ENCODE results near the gene PEX16. TPM values are rescaled to one million over a fixed set of nuclear protein-coding genes. Genes with fewer than 3 reads are reported as not detected.

Gene PEX16
- total RNA-seq, 2 donors from 2014 or later = 55.3 to 62.8 TPM

DNA sequence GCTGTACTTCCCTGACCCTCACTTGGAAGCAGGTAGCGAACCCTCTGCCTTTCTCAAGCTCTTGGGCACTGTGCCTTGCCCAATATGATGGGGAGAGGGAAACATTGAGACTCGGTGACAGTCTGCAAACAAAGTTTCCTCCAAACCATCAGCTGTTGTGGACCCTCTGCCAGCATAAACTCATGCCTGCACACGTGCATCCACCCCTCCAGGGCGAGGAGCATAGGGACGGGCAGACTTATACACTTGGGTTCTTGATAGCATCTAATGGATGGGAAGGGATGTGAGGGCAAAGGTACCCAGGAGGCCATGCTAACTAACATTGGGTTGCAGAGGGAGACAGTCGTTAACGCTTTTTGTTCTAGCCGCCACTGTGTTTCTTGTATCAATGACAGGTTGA, 40.5 kb downstream of the PEX16 start:
- DNase-seq (ENCODE audit: low spot score) = peak; percentile 50

GRCh38 chr11:45876401-45876800, 41.3 kb downstream of the PEX16 start:
- peaks cover 0 to 3% of the 10 kb centered on the region in 2 donors for H3K4me1 Mint-ChIP-seq (ENCODE audit: low read depth in 2 of 2)
- ATAC-seq = no peak
- DNase-seq (ENCODE audit: low spot score) = peak; percentile 23
- no peak overlapping the region for H3K27ac Mint-ChIP-seq
- peaks cover 17% of the 10 kb centered on the region for H3K36me3 Mint-ChIP-seq
- H3K9me3 Mint-ChIP-seq = no peaks in the 10 kb centered on the region
- no peaks in the 10 kb centered on the region for H3K27me3 Mint-ChIP-seq
- no peak overlapping the region for H3K4me3 Mint-ChIP-seq

More for the DNA sequence above, 40.5 kb downstream of the PEX16 start:
- Mint-ChIP-seq H3K9me3 (no peaks in the 10 kb centered on the region), H3K4me3 (no peak overlapping the region), H3K27me3 (no peaks in the 10 kb centered on the region), H3K27ac (no peak overlapping the region), H3K36me3 (peaks cover 17% of the 10 kb centered on the region), H3K4me1 (ENCODE audit: low read depth in 2 of 2) (peaks cover 0 to 3% of the 10 kb centered on the region in 2 donors)
- no peak for ATAC-seq

- H3K9me3 Mint-ChIP-seq = no peaks in the 10 kb centered on the region
- DNase-seq (ENCODE audit: low spot score) (no peak), ATAC-seq (peak in 1 of 2 donors; percentile 56)
- no peaks in the 10 kb centered on the region for H3K27me3 Mint-ChIP-seq
- H3K27ac Mint-ChIP-seq = no peak overlapping the region
- peaks cover 13% of the 10 kb centered on the region for H3K36me3 Mint-ChIP-seq
- H3K4me3 Mint-ChIP-seq = no peak overlapping the region
- H3K4me1 Mint-ChIP-seq (ENCODE audit: low read depth in 2 of 2) = peaks cover 0 to 3% of the 10 kb centered on the region in 2 donors
These were observed 44.9 kb downstream of the PEX16 start for GRCh38 chr11:45872651-45873356.

- Mint-ChIP-seq H3K9me3 (no peaks in the 10 kb centered on the region), H3K27me3 (no peaks in the 10 kb centered on the region), H3K4me3 (no peak overlapping the region), H3K4me1 (ENCODE audit: low read depth in 2 of 2) (peaks cover 0 to 3% of the 10 kb centered on the region in 2 donors), H3K36me3 (peaks cover 19% of the 10 kb centered on the region), H3K27ac (no peak overlapping the region)
- ATAC-seq (no peak), DNase-seq (ENCODE audit: low spot score) (no peak)
These were observed 46.0 kb downstream of the PEX16 start for GRCh38 chr11:45871638-45872037.

DNA sequence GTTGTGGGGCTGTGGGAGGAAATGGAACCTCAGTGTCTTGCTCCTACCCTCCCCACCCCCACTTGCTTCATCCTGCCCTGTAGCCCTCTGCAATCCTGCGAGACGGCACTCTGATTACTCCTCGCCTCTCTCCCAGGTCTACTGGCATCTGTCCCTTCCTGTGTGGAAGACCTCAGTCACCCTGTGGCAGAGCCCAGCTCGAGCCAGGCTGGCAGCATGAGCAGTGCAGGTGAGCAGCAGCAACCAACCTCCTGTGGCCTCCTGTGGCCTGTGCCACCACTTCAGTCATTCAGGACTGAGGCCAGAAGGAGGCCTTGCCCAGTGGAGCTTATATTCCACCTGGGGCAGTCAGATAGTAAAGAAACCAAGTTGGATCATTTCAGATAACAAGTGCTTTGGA, 47.0 kb downstream of the PEX16 start:
- Mint-ChIP-seq H3K9me3 (no peaks in the 10 kb centered on the region), H3K4me3 (no peak overlapping the region), H3K4me1 (ENCODE audit: low read depth in 2 of 2) (peaks cover 0 to 3% of the 10 kb centered on the region in 2 donors), H3K36me3 (peaks cover 19% of the 10 kb centered on the region), H3K27me3 (no peaks in the 10 kb centered on the region), H3K27ac (no peak overlapping the region)
- ATAC-seq (no peak), DNase-seq (ENCODE audit: low spot score) (no peak)

- Mint-ChIP-seq H3K27ac (no peak overlapping the region), H3K27me3 (no peaks in the 10 kb centered on the region), H3K4me1 (ENCODE audit: low read depth in 2 of 2) (peaks cover 0 to 3% of the 10 kb centered on the region in 2 donors), H3K9me3 (no peaks in the 10 kb centered on the region), H3K4me3 (no peak overlapping the region), H3K36me3 (peaks cover 19% of the 10 kb centered on the region)
- ATAC-seq (no peak), DNase-seq (ENCODE audit: low spot score) (no peak)
These were observed 48.1 kb downstream of the PEX16 start for GRCh38 chr11:45869551-45869950.

DNA sequence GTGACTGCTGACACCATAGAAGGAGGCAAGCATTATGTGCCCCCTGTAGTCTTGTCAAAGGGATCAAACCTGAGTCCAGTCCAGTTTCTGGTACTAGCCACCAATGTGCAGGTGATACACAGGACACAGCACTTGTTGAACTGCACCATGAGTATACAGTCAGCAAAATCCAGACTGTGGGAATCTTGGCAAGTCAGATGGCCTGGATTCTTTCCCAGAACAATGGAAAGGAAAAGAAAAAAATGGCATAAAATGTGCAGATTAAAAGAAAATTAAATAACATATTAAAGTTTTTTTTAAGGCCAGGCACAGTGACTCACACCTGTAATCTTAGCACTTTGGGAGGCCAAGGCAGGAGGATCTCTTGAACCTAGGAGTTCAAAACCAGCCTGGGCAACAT, 53.6 kb downstream of the PEX16 start:
- DNase-seq (ENCODE audit: low spot score) = no peak
- H3K4me3 Mint-ChIP-seq = no peak overlapping the region
- no peak for ATAC-seq
- no peak overlapping the region for H3K27ac Mint-ChIP-seq
- no peaks in the 10 kb centered on the region for H3K9me3 Mint-ChIP-seq
- H3K36me3 Mint-ChIP-seq = peaks cover 6% of the 10 kb centered on the region
- no peaks in the 10 kb centered on the region for H3K27me3 Mint-ChIP-seq
- no peaks in the 10 kb centered on the region for H3K4me1 Mint-ChIP-seq (ENCODE audit: low read depth in 2 of 2)

GRCh38 chr11:45860764-45861510, 56.7 kb downstream of the PEX16 start:
- H3K27me3 Mint-ChIP-seq = no peaks in the 10 kb centered on the region
- DNase-seq (ENCODE audit: low spot score) = no peak
- H3K4me1 Mint-ChIP-seq (ENCODE audit: low read depth in 2 of 2) = peaks cover 0 to 3% of the 10 kb centered on the region in 2 donors
- no peak overlapping the region for H3K27ac Mint-ChIP-seq
- peaks cover 5% of the 10 kb centered on the region for H3K36me3 Mint-ChIP-seq
- no peaks in the 10 kb centered on the region for H3K9me3 Mint-ChIP-seq
- H3K4me3 Mint-ChIP-seq = no peak overlapping the region
- ATAC-seq = no peak

- H3K9me3 Mint-ChIP-seq = no peaks in the 10 kb centered on the region
- peaks cover 5% of the 10 kb centered on the region for H3K36me3 Mint-ChIP-seq
- H3K27ac Mint-ChIP-seq = no peak overlapping the region
- no peak for DNase-seq (ENCODE audit: low spot score)
- H3K4me3 Mint-ChIP-seq = no peak overlapping the region
- H3K27me3 Mint-ChIP-seq = no peaks in the 10 kb centered on the region
- no peak for ATAC-seq
- peaks cover 0 to 3% of the 10 kb centered on the region in 2 donors for H3K4me1 Mint-ChIP-seq (ENCODE audit: low read depth in 2 of 2)
These were observed 57.3 kb downstream of the PEX16 start for GRCh38 chr11:45860348-45860747.

Other genes with a start within 250 kb of the PEX16 start
- 10 to 100 TPM; 15.9 to 18.7 TPM for gene SLC35C1, start 112.7 kb downstream of the PEX16 start, total RNA-seq
- gene CRY2, start 70.4 kb downstream of the PEX16 start, total RNA-seq = 10 to 100 TPM; 22.8 to 28.5 TPM
- 1 to 10 TPM; 2.0 to 3.4 TPM for gene MAPK8IP1, start 32.2 kb downstream of the PEX16 start, total RNA-seq
- gene FREY1, start 10.6 kb downstream of the PEX16 start, total RNA-seq = 1 to 10 TPM; 4.2 to 4.9 TPM
- gene LARGE2, start 4.8 kb upstream of the PEX16 start, total RNA-seq = 1 to 10 TPM in 1 of 2 donors, not detected in 1; 2.0 TPM
- gene PHF21A, start 203.6 kb upstream of the PEX16 start, total RNA-seq = 10 to 100 TPM; 50.3 to 64.3 TPM